GM19193 (cell line): ENCODE measurements around the gene LRATD1.

Source experiments
- POLR2A ChIP-seq: IDR thresholded peaks from 4 replicates; pipeline ENCODE4 v1.6.1; 2011; ENCODE audit not compliant: insufficient read depth, insufficient read length; ENCODE audit errors: extremely low read depth

LRATD1 gene, protein sequence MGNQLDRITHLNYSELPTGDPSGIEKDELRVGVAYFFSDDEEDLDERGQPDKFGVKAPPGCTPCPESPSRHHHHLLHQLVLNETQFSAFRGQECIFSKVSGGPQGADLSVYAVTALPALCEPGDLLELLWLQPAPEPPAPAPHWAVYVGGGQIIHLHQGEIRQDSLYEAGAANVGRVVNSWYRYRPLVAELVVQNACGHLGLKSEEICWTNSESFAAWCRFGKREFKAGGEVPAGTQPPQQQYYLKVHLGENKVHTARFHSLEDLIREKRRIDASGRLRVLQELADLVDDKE

DNA sequence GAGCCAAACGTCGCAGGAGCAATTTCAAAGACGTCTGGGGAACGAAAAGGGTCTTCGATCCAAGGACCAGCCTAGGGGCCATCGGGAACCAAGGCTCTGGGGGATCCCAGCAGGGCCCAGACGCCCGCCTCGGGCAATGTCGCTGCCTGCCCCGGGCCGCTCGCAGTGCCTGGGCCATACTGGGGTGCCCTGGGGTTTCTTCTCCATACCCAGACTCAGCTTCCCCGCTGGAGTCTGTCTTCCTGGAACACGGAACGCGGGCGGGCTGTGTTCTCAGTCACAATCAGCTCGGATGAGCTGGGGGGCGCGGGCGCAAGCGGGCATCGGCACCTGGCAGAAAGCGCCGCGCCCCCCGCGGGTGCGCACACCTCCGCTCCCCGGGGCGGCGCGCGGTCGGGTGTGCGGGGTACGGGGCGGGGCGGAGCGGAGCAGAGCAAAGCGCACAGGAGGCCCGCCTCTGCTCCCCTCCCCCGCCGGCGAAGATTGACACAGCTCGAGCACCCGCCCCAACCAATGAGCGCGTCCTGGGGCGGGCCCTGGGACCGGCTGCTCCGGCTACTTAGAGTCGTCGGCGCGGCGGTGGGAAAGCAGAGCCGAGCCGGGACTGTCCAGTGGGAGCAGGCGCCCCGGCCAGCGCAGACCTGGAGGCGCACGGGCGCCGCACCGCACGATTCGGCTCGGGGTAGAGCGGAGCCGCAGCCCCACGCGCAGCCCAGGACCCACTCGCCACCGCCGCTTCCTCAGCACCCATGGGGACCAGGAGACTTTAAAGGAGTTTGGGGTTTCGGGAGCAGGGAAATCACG lies at the start of gene LRATD1:
TSS of gene LRATD1 (plus strand) at position 585 of the 804 bp plus-strand sequence. CDS start 1,263 bp downstream, outside the sequence.
- no peak for TF ChIP-seq POLR2A

DNA sequence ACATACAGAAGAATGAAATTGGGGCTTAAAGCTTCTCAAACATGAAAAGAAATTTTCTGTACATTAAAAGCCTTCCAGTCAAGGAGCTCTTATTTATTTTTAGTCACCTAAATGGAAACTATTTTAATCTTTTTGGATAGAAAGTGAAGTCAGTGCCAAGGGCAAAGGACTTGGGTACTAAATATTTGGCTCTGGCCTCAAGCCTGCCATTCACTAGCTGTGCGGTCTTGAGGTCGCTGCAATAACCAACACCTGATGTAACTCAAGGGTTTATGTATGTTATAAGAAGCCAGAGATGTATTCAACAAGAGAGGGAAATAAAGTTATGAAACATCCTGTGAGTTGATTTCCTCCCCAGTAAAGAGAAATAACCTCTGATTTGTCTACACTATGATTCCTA lies 49.5 kb upstream of the LRATD1 start:
- no peak for TF ChIP-seq POLR2A

DNA sequence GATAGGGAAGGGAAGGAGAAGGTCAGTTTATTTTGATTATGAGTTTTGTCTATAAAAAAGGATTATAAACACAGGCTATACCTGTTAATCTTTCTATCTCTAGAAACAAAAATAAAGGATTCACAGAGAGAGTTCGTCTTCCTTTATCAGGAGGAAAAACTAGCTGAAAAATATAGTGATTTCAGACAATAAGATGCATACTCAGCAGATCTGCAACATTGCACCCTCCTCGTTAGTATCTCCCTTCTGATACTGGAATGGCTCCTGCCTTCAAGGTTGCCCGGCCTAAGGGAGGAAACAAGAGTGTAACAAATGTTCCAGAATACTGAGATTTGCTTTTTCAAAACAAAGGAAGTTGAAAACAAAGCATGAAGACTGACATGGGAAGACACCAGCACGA lies 48.7 kb upstream of the LRATD1 start:
- no peak for TF ChIP-seq POLR2A

DNA sequence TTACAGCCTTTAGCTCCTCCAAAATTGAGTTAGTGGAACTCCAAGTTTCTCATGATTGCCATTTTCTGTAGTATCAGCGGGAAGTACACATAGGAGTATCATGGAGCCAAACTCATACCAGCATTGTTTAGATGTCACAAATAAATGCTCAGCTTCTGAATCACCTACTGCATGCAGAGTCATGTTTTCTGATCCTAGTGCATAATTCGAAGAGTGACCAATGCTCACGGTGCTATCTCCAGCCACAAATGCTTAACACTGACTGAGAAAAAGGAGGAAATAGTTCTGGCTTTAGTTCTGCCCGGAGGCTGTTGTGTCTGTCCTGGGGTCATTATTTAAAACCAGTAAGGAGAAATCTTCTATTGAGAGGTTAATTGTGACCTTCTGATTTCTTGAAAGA lies 45.4 kb upstream of the LRATD1 start:
- TF ChIP-seq POLR2A, result no peak

DNA sequence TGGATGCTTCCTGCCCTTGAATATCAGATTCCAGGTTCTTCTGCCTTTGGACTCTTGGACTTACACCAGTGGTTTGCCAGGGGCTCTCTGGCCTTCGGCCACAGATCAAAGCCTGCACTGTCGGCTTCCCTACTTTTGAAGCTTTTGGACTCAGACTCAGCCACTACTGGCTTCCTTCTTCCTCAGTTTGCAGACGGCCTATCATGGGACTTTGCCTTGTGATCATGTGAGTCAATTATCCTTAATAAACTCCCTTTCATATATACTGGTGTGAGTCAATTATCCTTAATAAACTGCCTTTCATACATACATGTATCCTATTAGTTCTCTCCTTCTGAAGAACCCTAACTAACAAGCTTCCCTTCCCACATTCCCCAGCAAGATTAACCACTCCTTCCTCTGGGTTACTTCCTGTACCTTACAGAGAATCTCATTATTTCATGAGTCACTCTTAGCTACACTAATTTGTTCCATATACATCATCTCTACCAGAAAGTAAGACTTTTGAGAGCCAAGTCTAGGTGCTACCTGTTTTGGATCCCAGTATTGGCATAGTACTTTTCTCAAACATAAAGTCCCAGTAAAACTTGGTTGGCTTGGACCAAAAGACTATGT lies 31.3 kb upstream of the LRATD1 start:
- TF ChIP-seq POLR2A, result no peak

DNA sequence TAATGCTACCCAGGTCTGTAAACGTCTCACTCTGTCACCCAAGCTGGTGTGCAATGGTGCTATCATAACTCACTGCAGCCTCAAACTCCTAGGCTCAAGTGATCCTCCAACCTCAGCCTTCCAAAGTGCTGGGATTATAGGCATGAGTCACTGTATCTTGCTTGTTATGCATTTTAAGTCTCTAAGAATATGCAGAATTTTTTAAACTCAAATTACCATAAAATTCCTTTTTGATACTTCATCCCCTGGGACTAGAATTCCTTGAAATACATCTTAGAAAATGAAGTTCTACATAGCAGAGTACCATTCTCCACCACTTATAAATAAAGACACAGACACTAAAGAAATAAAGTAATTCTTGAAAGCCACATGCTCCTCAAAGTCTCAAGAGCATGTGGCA lies 30.2 kb upstream of the LRATD1 start:
- no peak for TF ChIP-seq POLR2A

DNA sequence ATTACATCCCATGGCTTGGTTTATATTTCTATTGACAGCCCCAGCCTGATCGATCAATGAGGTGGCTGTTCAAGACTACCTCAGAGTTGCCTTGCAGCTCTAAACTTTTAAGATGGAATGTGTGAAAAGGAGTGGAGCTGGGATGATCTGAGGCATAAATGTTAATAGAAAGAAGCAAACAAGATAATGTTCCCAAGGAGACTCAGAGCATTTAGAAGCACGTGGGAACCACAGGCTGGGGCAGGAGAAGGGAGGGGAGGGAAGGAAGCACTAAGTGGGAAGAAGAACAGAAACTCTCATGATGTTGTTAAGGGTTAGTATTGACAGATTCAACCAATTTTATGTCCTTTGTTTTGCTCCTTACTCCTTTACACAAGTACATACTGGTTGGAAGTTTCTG lies 28.8 kb upstream of the LRATD1 start:
- TF ChIP-seq POLR2A, result no peak

DNA sequence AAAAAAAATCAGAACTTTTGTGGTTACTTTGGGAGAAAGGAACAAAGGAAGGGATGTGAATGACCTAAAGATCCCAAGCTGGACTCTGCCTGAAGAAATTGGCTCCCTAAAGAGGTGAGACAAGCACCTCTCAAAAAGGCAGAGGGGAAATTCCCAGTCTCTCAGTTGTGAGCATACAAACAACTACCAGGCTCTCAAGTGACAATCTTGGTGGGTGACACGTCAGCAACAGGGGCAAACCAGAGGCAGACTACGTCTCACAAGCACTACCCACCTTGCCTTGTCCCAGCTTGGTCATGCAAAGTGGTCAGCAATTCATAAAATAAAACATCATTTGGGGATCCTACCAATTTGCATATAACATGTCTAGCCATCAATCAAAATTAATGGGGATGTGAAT lies 24.3 kb upstream of the LRATD1 start:
- TF ChIP-seq POLR2A, result no peak

DNA sequence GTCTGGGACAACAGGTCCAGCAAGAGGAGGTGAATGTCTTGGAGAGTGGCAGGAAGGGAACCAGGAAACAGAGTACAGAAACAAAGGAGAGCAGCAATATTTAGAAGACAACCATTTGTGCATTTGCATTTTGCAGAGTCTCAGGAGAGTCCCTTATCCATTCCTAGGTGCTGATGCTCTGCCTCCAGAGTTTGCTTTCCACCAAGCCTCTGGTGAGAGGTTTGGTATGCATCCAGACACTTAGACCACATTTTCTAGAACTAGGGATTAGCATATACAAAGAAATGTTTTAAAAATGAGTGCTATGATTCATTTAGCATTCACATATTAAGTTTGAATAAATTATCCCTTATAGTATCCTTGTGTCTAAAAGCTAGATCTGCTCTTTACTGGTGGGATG lies 18.5 kb upstream of the LRATD1 start:
- no peak for TF ChIP-seq POLR2A

DNA sequence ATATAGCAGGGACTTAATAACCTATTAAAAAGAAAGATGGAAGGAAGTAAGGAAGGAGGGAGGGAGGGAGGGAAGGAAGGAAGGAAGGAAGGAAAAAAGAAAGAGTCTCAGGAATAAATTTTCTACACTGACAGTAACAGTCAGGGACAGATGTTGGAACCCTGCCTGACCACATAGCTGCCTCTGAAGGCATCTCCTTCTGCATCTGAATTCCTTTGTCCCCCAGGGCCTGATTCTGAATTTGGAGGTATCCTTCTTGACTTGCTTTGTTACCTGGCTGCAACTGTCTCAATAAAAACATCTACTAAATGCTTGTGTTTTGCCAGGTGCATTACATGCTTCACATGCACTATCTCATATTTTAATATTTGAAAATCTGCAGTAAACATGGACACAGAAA lies 17.4 kb upstream of the LRATD1 start:
- no peak for TF ChIP-seq POLR2A

DNA sequence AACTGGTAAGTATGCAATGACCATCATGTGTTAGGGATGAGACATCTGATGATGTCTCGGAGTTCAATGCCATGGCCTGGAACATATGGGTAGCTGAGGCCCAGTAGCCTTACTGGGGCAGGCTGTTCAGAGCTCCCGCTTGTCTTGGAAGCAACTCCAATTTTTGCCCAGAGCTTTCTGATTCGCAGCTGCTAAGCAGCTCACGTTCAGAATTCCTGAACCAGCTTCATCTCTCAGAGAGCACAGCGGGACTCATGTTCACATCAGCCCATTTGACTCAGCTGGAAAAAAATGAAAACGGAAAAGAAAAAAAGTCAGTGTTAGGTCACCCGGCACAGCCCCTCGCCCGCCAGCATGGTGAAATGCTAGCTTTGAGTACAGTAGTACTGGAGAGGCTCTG lies 16.8 kb upstream of the LRATD1 start:
- no peak for TF ChIP-seq POLR2A

DNA sequence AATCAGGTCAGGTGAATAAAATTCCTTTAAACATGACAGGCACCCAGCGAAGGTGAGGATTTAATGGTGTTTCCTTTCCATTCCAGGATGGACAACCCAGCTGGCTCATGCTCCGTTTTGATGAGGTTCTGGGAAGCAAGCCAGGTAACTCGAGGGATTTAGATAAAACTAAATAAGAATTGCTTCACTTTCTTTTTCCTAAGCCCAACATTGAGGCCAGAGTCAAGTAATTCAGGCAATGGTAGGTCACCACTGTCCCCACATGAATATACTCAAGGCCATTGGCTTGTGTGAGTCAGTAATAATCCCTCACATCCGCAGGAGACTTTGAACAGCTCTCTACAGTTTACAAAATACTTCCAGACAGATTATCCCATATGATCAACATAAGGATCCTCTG lies 16.2 kb upstream of the LRATD1 start:
- TF ChIP-seq POLR2A, result no peak

DNA sequence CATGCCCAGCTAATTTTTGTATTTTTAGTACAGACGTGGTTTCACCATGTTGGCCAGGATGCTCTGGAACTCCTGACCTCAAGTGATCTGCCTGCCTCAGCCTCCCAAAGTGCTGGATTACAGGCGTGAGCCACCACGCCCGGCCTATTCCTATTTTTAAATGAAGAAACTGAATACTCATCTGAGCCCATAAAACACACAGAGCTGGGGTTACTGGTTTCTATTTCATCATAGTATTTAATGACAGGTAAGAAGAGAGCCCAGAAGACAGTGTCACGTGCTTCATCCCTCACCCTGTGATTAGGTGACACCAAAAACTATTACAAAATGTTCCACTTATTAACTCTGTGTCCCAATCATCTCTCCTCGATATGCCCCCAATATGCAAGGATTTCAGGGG lies 15.6 kb upstream of the LRATD1 start:
- TF ChIP-seq POLR2A, result no peak

DNA sequence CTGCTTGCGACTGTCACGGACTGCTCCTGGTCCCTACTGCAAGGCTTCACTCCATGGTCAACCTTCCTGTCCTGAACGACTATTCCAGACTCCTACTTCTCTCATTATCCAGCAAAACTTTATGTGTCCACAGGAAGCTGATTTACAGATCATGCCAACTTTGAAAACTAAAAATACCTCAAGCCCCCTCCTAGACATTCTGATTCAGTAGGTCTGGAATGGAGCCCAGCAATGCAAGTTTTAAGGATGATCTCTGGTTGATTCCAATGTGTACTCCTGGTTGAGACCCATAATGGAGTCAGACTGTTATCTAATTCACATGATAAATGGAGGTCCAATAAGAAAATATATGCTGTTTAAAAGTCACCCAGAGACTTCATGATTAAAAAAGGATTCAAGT lies 13.1 kb upstream of the LRATD1 start:
- TF ChIP-seq POLR2A, result no peak

DNA sequence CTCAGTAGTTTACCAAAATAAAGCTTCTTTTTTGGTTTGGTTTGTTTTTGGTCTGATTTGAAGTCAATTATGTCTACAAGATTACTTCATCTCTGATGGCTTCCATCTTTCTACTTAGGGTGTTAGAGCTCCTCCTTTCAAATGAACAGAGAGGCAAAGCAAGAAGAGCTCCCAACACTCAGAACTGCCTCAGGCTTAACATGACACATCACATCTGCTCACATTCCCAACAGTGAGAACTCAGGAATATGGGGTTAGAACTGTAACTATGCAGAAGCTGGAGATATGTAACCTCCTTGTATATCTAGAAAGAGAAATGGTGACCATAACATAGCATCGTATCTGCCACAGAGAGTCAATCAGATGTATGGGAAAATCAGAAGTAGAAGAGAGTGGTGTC lies 11.4 kb upstream of the LRATD1 start:
- TF ChIP-seq POLR2A, result no peak

DNA sequence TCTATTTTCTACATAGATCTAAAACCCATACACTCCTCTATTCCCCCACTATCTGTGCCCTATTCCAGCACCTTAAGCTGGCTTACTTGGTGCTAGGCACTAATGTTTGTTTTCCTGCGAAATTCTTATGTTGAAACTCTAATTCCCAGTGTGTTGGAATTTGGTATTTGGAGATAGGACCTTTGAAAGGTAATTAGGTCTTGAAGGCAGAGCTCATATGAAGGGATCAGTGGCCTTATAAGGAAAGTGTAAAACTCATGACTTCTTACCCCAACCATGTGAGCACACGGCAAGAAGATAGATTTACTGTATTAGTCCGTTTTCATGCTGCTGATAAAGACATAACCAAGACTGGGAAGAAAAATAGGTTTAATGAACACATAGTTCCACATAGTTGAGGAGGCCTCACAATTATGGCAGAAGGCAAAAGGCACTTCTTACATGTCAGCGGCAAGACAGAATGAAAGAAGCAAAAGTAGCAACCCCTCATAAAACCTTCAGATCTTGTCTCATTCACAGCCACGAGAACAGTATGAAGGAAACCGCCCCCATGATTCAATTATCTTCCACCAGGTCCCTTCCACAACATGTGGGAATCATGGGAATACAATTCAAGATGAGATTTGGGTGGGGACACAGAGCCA lies 10.5 kb upstream of the LRATD1 start:
- no peak for TF ChIP-seq POLR2A

DNA sequence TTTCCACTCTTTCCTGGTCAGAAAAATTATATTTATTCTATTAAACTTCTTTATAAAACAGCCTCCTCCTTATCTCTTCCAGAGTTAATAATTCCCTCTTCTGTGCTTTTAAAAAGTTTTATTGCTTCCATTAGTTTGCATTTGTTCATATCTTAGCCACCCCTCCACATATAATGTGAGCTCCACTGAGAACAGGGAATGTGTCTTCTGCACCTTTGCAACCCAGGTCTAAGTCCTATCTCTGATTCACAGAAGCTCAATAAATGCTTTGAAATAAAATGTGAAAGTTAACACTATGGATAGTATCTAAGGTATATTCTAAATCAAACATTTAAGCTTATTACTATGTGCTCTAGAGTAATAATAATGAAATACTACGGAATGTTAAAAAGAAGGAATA lies 9.3 kb upstream of the LRATD1 start:
- TF ChIP-seq POLR2A, result no peak
